ENCODE results near the gene NAGLU. TPM values are rescaled to one million over a fixed set of nuclear protein-coding genes. Genes with fewer than 3 reads are reported as not detected.

Gene NAGLU
- polyA plus RNA-seq, 1 of the 3 experiments (the other 2 are of a cell fraction): 33.9 TPM

- ChIA-PET POLR2A (no interaction called here), CTCF (interaction anchor here (1.8 kb wide), 1 partner anchor 17 kb away, joined by 5 read pairs; the partner anchor contains the start of gene PSMC3IP)
- Histone ChIP-seq H3K9ac (no peak overlapping the region), H4K20me1 (ENCODE audit: insufficient read depth) (no peaks in the 10 kb centered on the region), H3F3A (replicated peaks; ENCODE audit: insufficient read depth) (peaks cover 22% of the 10 kb centered on the region), H3K36me3 (replicated peaks in 1 of 2; ENCODE audit: control insufficient read depth in 1 of 2, insufficient read depth in 2 of 2, low read length in 1 of 2) (peaks cover 8 to 19% of the 10 kb centered on the region in 2 experiments), H3K79me2 (ENCODE audit: insufficient read depth) (peaks cover 54% of the 10 kb centered on the region), H3K4me1 (ENCODE audit: control insufficient read depth in 1 of 2, insufficient read depth in 2 of 2, low read depth in 1 of 2, low read length in 1 of 2) (peaks cover 0 to 25% of the 10 kb centered on the region in 2 experiments; a peak in 2 of 4 replicates), H3K9me2 (no peaks in the 10 kb centered on the region), H3K4me3 (ENCODE audit: low read depth in 2 of 2, low read length in 1 of 2) (no peak overlapping the region), H3K27ac (ENCODE audit: low read depth in 2 of 2, low read length in 1 of 2) (no peak overlapping the region), H3K4me2 (peak overlapping the region; percentile 7; the same call in 1 of the 2 replicates), H2AFZ (ENCODE audit: low read depth) (no peak overlapping the region), H3K9me3 (no peaks in the 10 kb centered on the region), H3K27me3 (ENCODE audit: insufficient read depth) (no peaks in the 10 kb centered on the region)
- DNase-seq: no peak
- TF ChIP-seq SIN3A (IDR thresholded peaks at IDR 0.05; ENCODE audit: borderline replicate concordance, low read depth, low read length) (no peak), GATA2 (CRISPR knock-in tag; IDR thresholded peaks at IDR 0.05) (no peak), EP300 (IDR thresholded peaks at IDR 0.05; ENCODE audit: borderline replicate concordance in 1 of 2, low read depth in 1 of 2, low read length in 1 of 2) (no peak), GABPA (IDR thresholded peaks at IDR 0.05; ENCODE audit: low read depth) (no peak), RXRA (IDR thresholded peaks at IDR 0.05; ENCODE audit: borderline replicate concordance, low read depth) (no peak), CHD2 (IDR thresholded peaks at IDR 0.05; ENCODE audit: low read length, partially characterized antibody) (no peak), MXI1 (IDR thresholded peaks at IDR 0.05; ENCODE audit: low read depth, low read length) (no peak), JUND (IDR thresholded peaks at IDR 0.05) (no peak), YY1 (IDR thresholded peaks at IDR 0.05; ENCODE audit: low read depth) (no peak)
- 97% methylated on average over 3 of the region's 3 CpGs for WGBS (ENCODE audit: low lambda C conversion rate)
These were observed 24.2 kb downstream of the NAGLU start for GRCh38 chr17:42560246-42560645.

- no peaks in the 10 kb centered on the region for H3K9me2 ChIP-seq
- POLR2A ChIA-PET: interaction anchor here (0.8 kb wide), 1 partner anchor 30 kb away, joined by 3 read pairs; no protein-coding TSS in a partner anchor
- TF ChIP-seq FOXM1 (IDR thresholded peaks at IDR 0.05; ENCODE audit: low read depth): no peak
- peak; percentile 100 for TF ChIP-seq ZBTB33 (IDR thresholded peaks at IDR 0.05; ENCODE audit: borderline replicate concordance, low read depth)
- no peak for TF ChIP-seq RAD21 (IDR thresholded peaks at IDR 0.05; ENCODE audit: low read length)
- TF ChIP-seq SIN3A (IDR thresholded peaks at IDR 0.05; ENCODE audit: borderline replicate concordance, low read depth, low read length): peak; percentile 99
- TF ChIP-seq MAX (IDR thresholded peaks at IDR 0.05; ENCODE audit: low read depth): peak; percentile 87
- peak; percentile 21; the same call in 1 of the 2 replicates for TF ChIP-seq TCF12 (IDR thresholded peaks at IDR 0.05)
- TF ChIP-seq TAF1 (IDR thresholded peaks at IDR 0.05; ENCODE audit: borderline replicate concordance, low read depth, low read length): peak; percentile 90
- no peak for TF ChIP-seq USF2 (IDR thresholded peaks at IDR 0.05; ENCODE audit: borderline replicate concordance, low read depth, low read length)
- TF ChIP-seq YY1 (IDR thresholded peaks at IDR 0.05; ENCODE audit: low read depth): peak; percentile 58; the same call in 1 of the 2 replicates
- TF ChIP-seq RFX5 (IDR thresholded peaks at IDR 0.05; ENCODE audit: low read length): no peak
- TF ChIP-seq REST (IDR thresholded peaks at IDR 0.05; ENCODE audit: low read depth, low read length): peak; percentile 62; the same call in 1 of the 2 replicates
- peak; percentile 88 for TF ChIP-seq POLR2AphosphoS5 (IDR thresholded peaks at IDR 0.05; ENCODE audit: low read depth, low read length)
- peak; percentile 96 for TF ChIP-seq ELF1 (IDR thresholded peaks at IDR 0.05)
- no peak for TF ChIP-seq TEAD4 (IDR thresholded peaks at IDR 0.05; ENCODE audit: borderline replicate concordance, insufficient read depth)
- TF ChIP-seq CHD2 (IDR thresholded peaks at IDR 0.05; ENCODE audit: low read length, partially characterized antibody): peak; percentile 100
These were observed 25.9 kb downstream of the NAGLU start, which contains the start of gene COASY for GRCh38 chr17:42561897-42562387. COASY (plus strand) TSS chr17:42562148; CDS start chr17:42562623, 475 bp downstream.

More at GRCh38 chr17:42561897-42562387, 25.9 kb downstream of the NAGLU start, which contains the start of gene COASY:
- WGBS (ENCODE audit: low lambda C conversion rate): 0% methylated on average over 6 of the region's 26 CpGs
- H3K9ac ChIP-seq: peak within 1 kb of the TSS; percentile 86
- peak within 1 kb of the TSS; percentile 78 to 98 for H3K4me3 ChIP-seq (ENCODE audit: low read depth in 2 of 2, low read length in 1 of 2)
- H3K4me2 ChIP-seq: peak within 1 kb of the TSS; percentile 98
- peak; percentile 99 for DNase-seq
- H3F3A ChIP-seq (replicated peaks; ENCODE audit: insufficient read depth): peaks cover 27% of the 10 kb centered on the region
- no peaks in the 10 kb centered on the region for H4K20me1 ChIP-seq (ENCODE audit: insufficient read depth)
- no peaks in the 10 kb centered on the region for H3K9me3 ChIP-seq
- peaks cover 4 to 30% of the 10 kb centered on the region in 2 experiments; a peak in 3 of 4 replicates for H3K4me1 ChIP-seq (ENCODE audit: control insufficient read depth in 1 of 2, insufficient read depth in 2 of 2, low read depth in 1 of 2, low read length in 1 of 2)
- peaks cover 49% of the 10 kb centered on the region for H3K79me2 ChIP-seq (ENCODE audit: insufficient read depth)
- H2AFZ ChIP-seq (ENCODE audit: low read depth): peak within 1 kb of the TSS; percentile 86
- peak within 1 kb of the TSS; percentile 73 to 87 for H3K27ac ChIP-seq (ENCODE audit: low read depth in 2 of 2, low read length in 1 of 2)
- H3K27me3 ChIP-seq (ENCODE audit: insufficient read depth): no peaks in the 10 kb centered on the region
- H3K36me3 ChIP-seq (replicated peaks in 1 of 2; ENCODE audit: control insufficient read depth in 1 of 2, insufficient read depth in 2 of 2, low read length in 1 of 2): peaks cover 13 to 30% of the 10 kb centered on the region in 2 experiments
- CTCF ChIA-PET: interaction anchor here (1.0 kb wide), 1 partner anchor 118 kb away, joined by 3 read pairs; no protein-coding TSS in a partner anchor
